GM12873 (cell line): ENCODE measurements around the gene MUC15.

Experiments used
- TF ChIP-seq, protein P1 (sequence below): IDR thresholded peaks from 2 replicates; pipeline ENCODE4 v1.5.1; 2012; ENCODE audit warnings: low read depth, mild to moderate bottlenecking, moderate library complexity, low read length, control low read depth; ENCODE audit not compliant: insufficient read depth; ENCODE audit errors: missing control alignments

MUC15 gene, protein sequence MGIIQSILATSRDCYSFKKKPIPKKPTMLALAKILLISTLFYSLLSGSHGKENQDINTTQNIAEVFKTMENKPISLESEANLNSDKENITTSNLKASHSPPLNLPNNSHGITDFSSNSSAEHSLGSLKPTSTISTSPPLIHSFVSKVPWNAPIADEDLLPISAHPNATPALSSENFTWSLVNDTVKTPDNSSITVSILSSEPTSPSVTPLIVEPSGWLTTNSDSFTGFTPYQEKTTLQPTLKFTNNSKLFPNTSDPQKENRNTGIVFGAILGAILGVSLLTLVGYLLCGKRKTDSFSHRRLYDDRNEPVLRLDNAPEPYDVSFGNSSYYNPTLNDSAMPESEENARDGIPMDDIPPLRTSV

GRCh38 chr11:26571861-26572654, at the start of gene MUC15:
Gene MUC15 (minus strand): TSS chr11:26572263. CDS start chr11:26567094, 5,169 bp downstream.
- TF ChIP-seq, protein P1, sequence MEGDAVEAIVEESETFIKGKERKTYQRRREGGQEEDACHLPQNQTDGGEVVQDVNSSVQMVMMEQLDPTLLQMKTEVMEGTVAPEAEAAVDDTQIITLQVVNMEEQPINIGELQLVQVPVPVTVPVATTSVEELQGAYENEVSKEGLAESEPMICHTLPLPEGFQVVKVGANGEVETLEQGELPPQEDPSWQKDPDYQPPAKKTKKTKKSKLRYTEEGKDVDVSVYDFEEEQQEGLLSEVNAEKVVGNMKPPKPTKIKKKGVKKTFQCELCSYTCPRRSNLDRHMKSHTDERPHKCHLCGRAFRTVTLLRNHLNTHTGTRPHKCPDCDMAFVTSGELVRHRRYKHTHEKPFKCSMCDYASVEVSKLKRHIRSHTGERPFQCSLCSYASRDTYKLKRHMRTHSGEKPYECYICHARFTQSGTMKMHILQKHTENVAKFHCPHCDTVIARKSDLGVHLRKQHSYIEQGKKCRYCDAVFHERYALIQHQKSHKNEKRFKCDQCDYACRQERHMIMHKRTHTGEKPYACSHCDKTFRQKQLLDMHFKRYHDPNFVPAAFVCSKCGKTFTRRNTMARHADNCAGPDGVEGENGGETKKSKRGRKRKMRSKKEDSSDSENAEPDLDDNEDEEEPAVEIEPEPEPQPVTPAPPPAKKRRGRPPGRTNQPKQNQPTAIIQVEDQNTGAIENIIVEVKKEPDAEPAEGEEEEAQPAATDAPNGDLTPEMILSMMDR: no peak

DNA sequence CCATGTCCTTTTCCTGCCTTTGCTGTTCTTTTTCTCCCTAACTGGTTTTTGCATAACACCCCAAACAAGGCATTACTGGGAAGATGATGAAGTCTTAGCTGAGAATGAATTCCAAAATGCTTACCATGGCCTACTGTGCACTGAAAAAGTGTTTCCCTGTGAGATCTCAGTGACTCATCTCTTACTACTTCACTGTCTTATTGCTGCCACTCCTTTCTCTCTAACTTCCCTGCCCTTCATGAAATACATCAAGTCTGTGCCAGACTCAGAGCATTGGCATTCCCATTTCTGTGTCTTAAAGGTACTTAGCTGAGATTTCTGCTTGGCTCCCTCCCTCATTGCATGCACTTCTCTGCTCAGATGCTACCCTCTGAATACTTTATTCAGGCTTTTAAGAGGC, 49.1 kb upstream of the MUC15 start:
- TF ChIP-seq, protein P1: no peak

DNA sequence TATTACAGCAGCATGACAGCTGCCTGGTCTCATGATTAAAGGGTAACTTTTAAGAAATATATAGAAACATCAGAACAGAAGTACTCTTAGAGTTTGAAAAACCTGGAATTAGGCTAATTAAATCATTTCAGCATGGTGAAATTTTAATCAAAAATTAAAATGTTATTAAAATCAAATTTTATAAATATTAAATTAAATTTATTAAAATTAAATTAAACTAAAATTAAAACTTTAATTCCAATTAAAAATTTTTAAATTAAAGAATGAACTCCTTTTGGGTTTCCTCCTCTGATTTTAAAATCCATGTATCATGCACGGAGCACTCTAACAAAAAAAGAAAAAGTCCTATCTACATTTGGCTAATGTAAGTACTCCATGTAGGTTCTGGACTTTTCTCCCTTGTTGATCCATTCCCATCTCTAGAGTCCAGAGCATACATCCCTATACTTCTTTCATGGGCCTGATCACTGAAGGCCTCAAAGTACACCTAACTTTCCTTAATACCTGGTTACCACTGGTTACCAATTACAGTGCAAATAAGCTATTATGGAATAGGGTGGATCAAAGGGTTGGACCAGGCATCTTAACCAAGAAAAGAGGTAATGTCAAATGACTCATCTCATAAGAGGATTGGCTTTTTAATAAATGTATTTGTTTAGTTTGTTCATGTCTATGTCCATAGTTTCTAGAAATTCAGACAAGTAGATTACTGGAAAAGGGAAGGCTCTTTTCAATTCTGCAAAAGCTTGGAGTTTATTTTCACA, 48.4 kb upstream of the MUC15 start:
- TF ChIP-seq, protein P1: no peak

DNA sequence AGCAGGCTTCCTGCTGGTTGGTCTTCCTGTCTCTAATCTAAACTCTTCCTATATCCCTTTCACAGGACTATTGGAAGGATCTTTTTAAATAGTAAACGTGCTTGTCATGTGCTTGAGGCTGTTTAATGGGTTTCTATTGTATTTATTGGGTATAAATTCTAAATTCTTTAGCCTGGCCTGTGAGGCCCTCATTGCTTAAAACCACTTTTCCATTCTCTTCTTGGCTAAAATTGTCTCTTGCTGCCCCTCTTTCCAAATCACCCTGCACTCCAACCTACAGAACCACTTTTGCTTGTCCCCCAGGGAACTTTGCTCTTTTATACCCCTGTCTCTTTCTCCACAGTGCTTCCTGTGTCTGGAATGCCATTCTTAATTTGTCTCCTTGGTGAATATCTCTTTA, 46.4 kb upstream of the MUC15 start:
- TF ChIP-seq, protein P1: no peak

DNA sequence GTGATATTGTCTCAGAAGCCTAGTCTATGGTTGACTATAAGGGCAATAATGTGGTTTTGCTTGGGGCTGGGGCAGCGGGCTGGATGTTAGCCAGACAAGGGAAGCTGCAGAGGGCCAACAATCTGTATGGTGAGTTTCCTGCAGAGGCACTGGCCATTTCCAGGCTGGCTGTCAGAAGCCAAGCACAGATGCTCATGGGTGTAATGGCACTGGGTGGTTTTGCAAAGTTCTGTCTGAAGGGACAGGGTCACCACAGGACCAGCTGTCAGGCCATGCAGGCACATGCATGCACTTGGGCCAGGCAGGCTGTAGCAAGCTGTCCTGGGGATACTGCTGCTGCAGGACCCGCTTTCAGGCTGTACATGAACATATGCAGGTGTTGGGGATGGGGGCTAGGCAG, 41.7 kb upstream of the MUC15 start:
- TF ChIP-seq, protein P1: no peak

DNA sequence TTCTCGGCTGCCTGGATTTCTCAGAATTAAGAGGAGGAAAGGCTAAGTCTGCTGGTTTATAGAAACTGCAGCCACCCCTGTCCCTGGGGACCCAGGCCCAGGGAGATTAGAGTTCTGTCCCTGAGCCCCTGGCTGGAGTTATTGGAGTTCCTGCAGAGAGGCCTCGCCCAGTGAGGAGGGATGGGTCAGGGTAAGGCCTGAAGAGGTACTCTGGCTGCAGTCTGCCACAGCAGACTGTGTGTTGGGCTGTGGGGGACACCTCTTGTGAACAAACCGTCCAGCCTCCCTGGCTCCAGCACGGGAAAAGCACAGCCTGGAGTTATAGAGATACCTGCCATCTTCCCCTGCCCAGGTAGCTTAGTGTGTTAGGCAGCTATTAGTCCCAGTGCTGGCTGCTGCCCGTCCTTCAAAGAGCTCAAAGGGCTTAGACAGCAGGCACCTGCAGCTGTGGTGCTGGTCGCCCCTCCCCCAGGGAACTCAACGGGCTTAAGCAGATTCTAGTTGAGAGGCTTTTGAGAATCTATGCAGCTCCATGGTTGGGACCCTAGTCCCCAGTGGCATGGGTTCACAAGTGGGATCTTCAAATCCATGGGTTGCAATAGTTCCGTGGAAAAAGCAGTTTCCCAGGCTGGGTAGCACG, 36.6 kb upstream of the MUC15 start:
- TF ChIP-seq, protein P1: no peak
